HG02588 (cell line): ENCODE data around the gene LCE3B.
"Not testable (repeated sequence)": the region's sequence is repeated elsewhere in the genome, so short reads cannot be mapped to it uniquely, and the experiment has no call there.

Source experiments
- ATAC-seq: cut with Tn5 transposase; IDR thresholded peaks from one replicate; pipeline ENCODE4 v1.9.1; 2021; ENCODE audit warnings: mild to moderate bottlenecking, moderate library complexity; ENCODE audit not compliant: unreplicated experiment

LCE3B gene, protein sequence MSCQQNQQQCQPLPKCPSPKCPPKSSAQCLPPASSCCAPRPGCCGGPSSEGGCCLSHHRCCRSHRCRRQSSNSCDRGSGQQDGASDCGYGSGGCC

DNA sequence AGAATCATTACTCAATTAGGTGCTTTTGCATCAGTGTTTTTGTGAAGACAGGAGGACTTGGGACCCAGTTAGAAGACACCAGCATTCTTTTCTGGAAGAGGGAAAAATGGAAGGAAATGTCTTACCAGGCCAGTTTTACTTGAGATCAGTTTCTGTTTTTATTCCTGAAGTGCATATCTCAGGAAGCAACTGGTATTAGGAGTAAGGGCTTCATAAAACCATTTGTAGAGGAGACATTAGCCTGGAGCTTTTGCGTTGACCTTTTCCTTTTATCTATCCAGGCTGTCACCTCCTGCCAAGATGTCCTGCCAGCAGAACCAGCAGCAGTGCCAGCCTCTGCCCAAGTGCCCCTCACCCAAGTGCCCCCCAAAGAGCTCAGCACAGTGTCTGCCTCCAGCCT, at the start of gene LCE3B:
Gene LCE3B, plus strand, starts transcription at position 301 of the 400 bp plus-strand sequence. Its CDS starts 0 bp downstream, at position 301.
- no peak for ATAC-seq

DNA sequence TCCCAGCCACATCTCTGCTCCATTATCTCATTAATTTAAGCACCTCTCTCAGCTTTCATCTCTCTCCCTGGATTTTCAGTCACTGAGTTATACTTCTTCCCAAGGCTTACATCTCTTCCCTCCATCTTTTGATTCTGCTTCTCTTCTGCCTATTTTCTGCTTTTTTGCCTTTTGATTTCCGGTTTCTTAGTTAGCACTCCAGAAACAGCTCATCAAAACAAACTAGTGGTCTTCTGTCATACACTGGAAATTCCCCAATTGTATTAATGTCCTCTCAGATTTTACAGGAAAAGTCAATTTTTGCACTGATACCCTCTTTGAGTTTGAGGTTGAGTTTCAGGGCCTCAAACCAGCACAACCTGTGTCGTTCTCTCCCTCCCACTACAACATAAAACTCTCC, 48.5 kb upstream of the LCE3B start:
- no peak for ATAC-seq

DNA sequence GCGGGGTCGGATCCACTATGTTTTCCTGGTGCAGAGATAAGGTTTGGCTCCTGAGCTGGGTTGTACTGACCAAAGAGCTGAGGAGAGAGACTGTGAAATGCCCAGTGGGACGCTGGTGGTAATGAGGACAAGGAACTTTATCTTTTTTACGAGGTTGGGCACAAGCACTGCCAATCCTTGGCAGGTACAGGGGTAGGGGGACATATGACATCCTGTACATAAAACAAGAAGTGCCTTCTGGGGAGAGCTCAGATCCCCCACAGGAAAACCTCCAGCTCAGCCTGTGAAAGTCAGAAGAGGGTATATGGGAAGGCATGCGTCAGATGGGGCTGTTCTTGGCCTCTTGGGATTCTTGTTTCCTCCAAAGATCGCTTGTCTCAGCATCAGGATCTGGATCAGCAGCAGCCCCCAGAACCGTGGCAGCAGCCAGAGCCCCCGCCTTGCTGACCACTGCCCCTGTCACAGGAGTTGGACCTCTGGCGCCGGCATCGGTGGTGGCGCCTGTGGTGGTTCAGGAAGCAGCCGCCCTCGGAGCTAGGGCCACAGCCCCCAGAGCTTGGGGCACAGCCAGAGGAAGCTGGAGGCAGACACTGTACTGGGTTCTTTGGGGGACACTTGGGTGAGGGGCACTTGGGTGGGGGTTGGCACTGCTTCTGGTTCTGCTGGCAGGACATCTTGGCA, 47.9 kb upstream of the LCE3B start:
- no peak for ATAC-seq

DNA sequence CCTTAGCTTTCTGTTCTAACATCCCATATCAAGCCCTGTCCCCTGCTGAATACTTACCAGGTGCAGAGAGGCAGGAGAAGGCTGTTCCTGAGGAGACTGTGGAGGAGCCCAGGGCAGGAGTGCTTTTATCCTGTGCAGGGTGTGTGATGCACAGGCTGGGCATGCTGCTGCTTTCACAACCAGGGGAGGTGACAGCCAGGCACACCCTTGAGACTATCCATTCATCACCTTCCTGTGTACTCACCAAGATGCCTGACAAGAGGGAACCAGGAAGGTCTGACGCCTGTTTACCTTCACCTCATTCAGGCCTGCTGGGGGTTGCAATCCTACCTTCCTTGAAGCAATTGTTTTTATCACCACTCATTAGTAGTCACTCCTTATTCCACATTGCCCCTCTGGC, 46.9 kb upstream of the LCE3B start, which contains the start of gene LCE3E:
Gene LCE3E, minus strand, starts transcription at position 100 of the 400 bp plus-strand sequence. CDS start 572 bp downstream, outside the sequence.
- no peak for ATAC-seq

DNA sequence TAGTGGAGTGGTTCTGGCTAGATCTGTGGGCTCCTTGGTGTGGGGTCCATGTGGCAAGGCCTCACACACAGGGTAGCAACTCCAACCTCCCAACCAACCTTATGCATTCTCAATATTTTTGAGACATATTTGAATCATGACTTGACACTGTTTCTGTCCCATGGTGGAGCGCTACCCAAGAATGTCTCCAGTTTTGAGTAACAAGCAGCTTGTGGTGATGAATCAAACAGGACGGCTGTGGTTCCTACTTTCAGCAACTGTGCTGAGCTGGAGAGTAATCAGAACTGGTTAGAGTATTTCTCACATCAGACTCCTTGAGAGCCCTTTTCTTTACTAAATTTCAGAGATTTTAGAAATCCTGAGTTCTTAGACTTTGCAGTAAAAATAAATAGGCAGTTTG, 36.4 kb upstream of the LCE3B start:
- ATAC-seq, result no peak

DNA sequence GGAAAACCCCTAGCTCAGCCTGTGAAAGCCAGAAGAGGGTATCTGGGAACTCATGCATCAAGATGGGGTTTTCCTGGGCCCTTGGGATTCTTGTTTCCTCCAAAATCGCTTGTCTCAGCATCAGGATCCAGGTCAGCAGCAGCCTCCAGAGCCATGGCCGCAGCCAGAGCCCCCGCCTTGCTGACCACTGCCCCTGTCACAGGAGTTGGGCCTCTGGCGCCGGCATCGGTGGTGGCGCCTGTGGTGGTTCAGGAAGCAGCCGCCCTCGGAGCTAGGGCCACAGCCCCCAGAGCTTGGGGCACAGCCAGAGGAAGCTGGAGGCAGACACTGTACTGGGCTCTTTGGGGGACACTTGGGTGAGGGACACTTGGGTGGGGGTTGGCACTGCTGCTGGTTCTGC, 34.1 kb upstream of the LCE3B start:
- not testable (repeated sequence) for ATAC-seq

DNA sequence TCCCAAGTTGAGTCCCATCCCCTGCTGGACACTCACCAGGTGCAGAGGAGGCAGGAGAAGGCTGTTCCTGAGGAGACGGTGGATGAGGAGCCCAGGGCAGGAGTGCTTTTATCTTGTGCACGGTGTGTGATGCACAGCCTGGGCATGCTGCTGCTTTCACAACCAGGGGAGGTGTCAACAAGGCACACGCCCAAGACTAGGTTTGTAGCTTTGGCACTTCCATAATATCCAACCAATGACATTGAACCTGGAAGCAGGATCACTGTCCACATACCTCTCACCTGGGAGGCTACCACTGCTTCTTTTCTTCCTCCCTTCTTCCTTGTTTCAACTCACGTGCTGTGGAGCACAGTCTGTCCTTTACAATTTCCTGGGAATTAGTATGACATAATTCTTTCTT, 33.2 kb upstream of the LCE3B start, which contains the start of gene LCE3D:
Gene LCE3D, minus strand, starts transcription at position 84 of the 400 bp plus-strand sequence. CDS start 580 bp downstream, outside the sequence.
- ATAC-seq, result no peak

DNA sequence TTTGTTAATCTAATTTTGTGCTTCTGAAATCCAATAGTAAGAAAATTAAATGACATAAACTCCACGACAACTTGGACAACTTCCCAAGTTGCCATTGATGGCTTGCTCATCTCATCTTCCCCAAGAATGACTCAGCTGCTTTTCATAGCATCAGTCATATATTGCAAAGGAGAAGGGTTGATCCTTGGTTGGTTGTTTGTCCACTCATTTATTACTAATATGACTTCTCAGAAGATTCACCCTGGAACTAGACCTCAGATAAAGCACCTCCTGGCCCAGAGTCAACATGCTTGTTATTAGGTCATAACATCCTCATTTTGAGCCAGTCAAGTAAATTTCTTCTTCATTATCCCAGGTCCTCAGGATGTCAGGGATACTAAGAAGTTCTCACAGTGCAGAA, 31.0 kb upstream of the LCE3B start:
- ATAC-seq, result no peak

DNA sequence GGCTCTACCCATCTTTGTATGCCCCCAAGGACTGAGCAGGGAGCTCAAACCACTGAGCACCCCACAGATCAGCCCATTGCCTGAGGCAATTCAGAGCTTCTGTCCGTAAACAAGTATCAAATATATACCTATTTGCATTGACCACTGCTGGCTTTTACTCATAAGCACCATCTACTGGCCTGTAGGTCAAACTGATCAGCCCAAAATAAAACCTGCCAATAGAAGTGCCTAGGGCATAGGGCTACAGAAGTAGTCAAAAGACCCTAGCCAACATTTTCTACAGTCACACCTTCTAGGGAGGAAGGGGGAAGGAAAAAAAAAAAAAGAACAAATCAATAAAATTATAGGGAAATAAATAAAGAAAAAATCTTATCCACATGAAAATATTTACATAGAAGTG, 28.0 kb upstream of the LCE3B start:
- ATAC-seq, result no peak

DNA sequence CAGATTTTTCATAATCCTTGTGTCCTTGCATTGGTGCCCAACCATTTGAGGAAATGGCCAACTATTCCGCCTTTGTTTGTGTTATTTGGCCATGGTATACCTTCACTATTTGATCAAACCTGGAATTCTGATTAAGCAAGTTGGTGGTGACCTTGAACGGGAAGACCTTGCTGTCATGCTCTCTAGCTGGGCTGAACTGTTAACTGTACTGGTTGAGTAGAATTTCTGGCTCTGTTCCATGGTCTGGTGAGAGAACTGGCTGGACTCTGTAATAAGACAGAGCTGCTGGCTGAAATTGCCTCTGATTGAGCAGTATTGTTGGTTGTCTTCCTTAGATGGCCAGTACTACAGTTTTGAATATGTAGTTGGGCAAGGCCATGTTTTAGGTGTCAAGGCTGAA, 16.6 kb upstream of the LCE3B start:
- ATAC-seq, result no peak

DNA sequence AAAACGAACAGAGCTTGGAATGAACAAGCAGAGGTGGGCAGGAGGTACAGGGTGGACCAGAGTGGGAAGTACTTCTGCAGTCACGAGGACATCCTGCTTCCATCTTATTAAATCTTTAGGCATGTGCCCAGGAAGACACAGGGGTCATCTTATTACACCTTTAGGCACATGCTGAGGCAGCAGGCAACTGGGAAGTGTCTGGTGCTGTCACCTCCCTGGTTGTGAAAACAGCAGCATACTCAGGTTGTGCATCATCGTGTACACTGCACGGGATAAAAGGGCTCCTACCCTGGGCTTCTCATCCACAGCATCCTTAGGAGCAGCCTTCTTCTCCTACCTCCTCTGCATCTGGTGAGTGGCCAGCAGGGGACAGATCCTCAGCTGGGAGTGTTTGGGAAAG, 13.7 kb upstream of the LCE3B start, which contains the start of gene LCE3C:
Gene LCE3C, plus strand, starts transcription at position 301 of the 400 bp plus-strand sequence. CDS start 498 bp downstream, outside the sequence.
- ATAC-seq, result no peak

DNA sequence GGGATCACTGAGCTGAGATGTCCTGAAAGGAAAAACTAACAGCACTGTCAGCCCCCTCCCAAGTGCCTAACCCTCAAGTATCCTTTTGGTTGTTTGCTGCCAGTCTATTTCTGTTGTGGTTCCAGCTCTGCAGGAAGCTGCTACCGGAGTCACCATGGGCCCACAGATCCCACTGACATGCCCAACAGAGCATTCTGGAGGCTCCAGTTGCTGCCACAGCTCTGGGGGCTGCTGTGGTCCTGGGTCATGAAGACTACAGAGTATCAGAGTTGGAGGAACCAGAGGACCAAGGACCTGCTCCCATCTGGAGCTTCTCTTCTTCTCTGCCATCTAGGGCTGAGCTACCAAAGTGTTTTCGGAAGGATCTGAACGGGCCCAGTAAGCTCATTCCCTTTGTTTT, 8.4 kb downstream of the LCE3B start:
- no peak for ATAC-seq

DNA sequence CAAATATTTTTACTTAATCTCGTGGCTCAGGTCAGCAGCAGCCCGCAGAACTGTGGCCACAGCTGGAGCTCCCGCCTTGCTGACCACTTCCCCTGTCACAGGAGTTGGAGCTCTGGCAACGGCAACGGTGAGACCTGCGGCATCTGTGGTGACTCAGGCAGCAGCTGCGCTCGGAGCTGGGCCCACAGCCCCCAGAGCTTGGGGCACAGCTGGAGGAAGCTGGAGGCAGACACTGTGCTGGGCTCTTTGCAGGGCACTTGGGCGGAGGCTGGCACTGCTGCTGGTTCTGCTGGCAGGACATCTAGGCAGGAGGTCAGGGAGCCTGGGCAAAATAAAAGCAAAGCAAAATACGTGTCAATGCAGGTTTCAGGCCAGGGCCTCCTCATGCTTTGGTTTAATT, 9.2 kb downstream of the LCE3B start, which contains the start of gene LCE3A:
Gene LCE3A, minus strand, starts transcription at position 301 of the 400 bp plus-strand sequence. Its CDS starts 0 bp downstream, at position 301.
- no peak for ATAC-seq

DNA sequence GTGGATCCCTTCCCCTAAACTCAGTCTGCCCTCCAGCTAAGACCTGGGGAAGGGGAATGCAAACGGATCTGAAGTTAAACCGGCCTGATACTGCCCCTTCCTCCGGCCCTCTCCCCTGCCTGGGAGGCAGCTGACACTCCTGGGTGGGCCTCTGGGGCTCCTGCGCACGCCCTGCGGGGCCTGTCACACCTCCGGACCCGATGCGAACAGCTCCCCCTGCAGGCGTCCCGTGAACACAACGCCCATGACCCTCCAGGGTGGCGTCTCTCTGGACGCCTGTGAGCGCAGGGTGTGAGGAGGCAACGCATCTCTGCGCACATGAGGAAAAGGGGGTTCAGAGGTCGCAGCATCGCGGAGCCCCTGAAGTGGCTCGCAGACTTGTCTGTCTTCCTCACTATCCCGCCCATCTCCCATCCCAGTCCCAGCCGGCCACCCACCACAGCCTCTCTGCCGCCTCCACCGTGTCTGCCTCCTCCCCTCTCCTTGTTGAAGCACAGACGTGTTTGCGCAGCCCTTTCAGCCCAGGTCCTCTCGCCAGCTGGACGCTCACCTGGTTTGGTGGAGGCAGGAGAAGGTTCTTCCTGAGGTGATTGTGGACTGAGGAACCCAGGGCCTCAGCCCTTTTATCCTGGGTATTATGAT, 9.7 kb downstream of the LCE3B start:
- ATAC-seq, result no peak

DNA sequence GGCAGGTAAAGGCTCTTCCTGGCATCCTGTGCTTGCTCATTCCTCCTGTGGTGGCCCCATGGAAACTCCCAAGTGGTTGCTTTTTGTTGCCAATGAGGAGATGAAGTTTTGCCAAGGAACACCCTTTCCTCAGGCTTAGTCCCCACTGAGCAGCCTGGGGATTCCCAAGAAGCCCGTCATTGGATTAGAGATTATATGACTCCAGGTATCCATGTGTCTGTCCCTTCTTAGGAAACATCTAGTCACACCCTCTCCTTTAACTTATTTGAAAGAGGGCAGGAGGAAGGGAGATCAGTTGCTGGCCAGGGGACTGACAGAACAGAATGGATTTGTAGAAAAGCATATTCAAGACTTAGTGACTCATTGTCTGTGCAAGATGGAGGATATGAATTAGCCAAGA, 13.1 kb downstream of the LCE3B start:
- no peak for ATAC-seq

DNA sequence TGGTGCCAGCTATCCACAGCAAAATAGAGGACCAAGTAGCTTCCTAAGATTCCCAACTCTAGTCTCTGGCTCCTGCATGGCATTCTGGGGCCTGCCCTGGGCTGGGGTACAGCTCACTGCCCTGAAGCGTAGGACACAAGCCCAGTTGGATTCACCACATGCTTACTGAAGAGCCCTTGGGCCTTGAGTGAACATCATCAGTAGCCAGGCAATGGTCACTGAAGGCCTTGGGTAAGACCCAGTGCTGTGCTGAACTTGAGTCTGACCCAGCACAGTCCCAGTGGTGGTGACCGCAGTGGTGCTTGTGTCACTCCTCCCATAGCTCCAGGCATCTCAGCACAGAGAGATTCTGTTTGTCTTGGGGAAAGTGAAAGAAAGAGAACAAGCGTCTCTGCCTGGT, 17.0 kb downstream of the LCE3B start:
- ATAC-seq, result no peak

DNA sequence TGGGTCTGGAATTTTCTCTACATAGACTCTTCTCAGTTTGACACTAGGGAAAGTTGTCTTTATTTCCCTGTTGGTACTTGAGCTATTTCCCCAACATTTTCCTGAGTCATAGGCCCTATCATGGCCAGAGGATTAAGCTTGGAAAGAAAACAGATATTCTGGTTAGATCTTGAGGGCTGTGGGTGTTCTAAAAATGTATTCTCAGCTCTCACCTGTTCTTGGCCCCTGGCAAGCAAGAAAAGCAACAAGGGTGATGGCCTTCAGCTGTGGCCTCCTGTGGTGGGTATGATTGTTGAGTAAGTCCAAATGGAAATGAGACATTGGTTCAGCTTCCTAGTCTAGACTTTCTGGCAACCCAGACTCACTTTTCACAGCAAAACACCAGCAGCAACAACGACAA, 26.7 kb downstream of the LCE3B start:
- no peak for ATAC-seq

DNA sequence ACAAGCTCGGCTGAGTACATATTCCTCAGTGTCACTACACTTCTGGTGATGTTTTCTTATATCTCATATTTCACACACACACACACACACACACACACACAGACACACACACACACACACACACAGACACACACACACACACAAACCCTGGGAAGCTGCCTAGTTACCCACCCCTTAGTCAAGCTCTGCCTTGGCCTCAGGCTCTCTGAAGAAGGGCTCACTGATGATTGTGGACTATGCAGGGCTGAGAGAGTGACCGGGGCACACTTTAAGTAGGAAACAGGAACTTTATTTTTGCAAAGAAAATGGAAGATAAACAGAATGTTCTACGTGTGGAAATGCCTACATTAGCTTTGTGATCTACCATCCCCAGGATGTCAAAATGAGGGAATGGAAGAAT, 30.3 kb downstream of the LCE3B start:
- no peak for ATAC-seq

DNA sequence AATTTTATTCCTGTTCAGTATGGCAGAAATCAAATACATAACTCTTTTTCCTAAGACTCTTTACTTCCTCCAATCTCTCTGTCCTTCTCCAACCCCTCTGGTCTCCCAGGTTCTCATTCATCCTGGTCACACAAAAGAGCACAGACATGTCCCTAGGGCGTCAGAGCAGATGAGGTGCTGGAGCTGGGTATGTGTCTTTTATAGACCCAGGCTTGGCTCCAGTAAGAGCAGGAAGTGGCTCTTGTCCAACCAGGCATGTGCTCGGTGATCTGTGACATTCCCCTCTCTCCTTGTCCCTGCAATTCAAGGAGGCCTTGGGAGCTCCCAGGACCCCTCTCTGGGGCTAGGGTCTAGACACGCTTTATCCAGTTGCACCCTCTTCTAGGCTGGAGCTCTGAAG, 31.5 kb downstream of the LCE3B start:
- ATAC-seq, result no peak

DNA sequence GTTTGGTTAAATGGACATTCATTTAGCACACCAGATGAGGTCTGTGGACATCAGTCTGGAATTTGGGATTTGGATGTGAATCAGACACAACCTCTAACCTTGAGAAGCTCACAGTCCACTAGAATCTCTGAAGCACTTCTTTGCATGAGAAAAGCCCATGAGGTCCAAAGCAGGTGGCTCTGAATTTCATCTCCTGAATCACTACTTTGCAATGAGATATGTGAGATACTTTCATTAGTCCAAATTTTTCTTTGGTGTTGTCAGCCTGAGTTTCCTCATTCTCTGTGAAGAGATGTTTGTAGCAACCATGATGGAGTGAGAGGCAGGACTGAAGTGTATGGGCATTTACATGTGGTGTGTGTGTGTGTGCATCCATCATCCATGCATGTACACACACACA, 33.0 kb downstream of the LCE3B start:
- no peak for ATAC-seq

DNA sequence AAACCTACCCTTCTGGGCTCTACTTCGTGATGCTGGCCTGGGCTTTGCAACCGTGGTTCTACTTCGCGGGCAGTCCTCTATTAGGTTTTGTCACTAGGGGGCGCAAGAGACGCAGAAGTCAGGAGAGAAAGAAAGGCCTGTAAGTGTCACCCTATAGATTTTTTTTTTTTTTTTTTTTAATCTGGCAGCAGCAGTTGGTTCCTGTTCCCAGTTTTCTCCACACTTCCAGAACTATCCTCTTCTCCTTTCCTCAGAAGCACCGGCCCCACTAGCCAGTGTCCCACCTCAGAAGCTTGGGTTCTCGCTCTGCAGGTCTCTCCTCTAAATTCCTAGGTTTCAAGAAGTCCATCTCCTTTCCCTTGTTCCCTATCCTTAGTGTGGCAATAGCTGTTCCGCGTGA, 40.5 kb downstream of the LCE3B start:
- no peak for ATAC-seq

DNA sequence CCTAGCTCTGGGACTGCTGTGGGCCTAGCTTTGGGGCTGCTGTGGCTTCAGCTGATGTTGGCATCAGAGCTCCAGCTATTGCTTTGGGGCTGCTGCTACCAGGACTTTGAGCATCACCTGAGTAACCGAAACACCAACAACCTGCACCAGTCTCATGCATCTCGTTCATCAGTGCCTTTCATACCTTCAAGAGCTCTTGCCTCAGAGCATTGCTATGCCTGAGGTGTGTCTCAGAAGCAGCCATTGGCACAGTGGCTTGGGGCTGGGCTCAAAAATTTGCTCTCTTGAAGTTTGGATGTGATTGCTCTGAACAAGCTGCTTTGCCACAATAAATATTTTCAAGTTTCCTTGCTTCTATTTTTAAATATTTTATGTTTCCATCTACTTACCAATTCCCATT, 42.8 kb downstream of the LCE3B start:
- ATAC-seq, result no peak
